GM10248 (cell line): ENCODE results near the gene CAPN14.

ENCODE experiments used
- CTCF ChIA-PET: fragments of 300-600 bp; sonication (Branson Sonifier 250); formaldehyde crosslinking; extraction: SDS; loops from one replicate; lab custom pipeline; 2021; ENCODE audit warnings: antibody characterized with exemption; lab: Yijun Ruan, JAX
- POLR2A ChIA-PET: fragments of 350-650 bp; sonication (Branson Sonifier 250); formaldehyde crosslinking; extraction: SDS; loops from one replicate; lab custom pipeline; 2020; ENCODE audit warnings: antibody characterized with exemption; lab: Yijun Ruan, JAX
- DNase-seq: peaks from one replicate; pipeline ENCODE4 v3.0.0; 2012; ENCODE audit errors: extremely low spot score
- TF ChIP-seq, protein P1 (sequence below): IDR thresholded peaks from 2 replicates; pipeline ENCODE4 v1.5.1; 2012; ENCODE audit warnings: mild to moderate bottlenecking, low read depth; ENCODE audit errors: extremely low read depth, missing control alignments, control extremely low read depth

The CAPN14 gene

DNA sequence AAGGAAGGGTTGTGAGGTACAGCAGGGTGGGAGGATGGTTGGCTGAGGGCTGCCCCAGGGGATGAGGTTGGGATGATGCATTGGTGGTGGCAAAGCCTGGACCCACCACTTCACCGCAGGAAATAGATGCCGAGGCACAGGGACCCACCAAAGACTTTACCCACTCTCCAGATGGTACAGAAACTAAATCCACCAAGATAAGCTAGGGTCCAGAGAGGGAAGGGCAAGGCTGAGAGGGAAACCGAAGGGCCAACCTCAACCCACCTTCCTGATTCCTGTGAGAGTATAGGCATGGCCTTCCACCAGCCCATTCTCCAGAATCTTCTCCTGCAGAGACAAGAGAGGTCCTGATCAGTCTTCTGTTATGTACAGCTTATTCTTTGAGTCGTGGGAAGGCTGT lies 18.1 kb downstream of the CAPN14 start:
- CTCF ChIA-PET, result interaction anchor here (1.5 kb wide), 1 partner anchor 11 kb away, joined by 3 read pairs; no protein-coding TSS in a partner anchor
- TF ChIP-seq, protein P1, sequence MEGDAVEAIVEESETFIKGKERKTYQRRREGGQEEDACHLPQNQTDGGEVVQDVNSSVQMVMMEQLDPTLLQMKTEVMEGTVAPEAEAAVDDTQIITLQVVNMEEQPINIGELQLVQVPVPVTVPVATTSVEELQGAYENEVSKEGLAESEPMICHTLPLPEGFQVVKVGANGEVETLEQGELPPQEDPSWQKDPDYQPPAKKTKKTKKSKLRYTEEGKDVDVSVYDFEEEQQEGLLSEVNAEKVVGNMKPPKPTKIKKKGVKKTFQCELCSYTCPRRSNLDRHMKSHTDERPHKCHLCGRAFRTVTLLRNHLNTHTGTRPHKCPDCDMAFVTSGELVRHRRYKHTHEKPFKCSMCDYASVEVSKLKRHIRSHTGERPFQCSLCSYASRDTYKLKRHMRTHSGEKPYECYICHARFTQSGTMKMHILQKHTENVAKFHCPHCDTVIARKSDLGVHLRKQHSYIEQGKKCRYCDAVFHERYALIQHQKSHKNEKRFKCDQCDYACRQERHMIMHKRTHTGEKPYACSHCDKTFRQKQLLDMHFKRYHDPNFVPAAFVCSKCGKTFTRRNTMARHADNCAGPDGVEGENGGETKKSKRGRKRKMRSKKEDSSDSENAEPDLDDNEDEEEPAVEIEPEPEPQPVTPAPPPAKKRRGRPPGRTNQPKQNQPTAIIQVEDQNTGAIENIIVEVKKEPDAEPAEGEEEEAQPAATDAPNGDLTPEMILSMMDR, result no peak
- no peak for DNase-seq
- POLR2A ChIA-PET, result no interaction called here

DNA sequence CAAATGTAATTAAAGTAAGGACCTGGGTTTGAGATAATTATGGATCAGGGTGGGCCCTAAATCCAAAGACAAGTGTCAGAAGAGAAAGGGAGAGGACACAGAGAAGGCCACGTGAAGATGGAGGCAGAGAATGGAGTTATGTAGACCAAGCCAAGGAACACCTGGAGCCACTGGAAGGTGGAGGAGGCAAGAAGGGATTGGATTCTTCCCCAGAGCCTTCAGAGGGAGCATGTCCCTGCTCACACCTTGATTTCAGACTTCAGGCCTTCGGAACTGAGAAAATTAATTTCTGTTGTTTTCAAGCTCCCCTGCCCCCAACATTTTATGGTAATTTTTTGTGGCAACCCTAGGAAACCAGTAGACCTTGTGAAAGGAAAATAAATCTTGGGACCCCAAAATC lies 19.6 kb downstream of the CAPN14 start:
- TF ChIP-seq, protein P1, result no peak
- ChIA-PET POLR2A (no interaction called here), CTCF (interaction anchor here (0.7 to 2.0 kb wide), 4 partner anchors 10 to 487 kb away, joined by 3 to 5 read pairs (median 4); no protein-coding TSS in a partner anchor)
- DNase-seq, result no peak

DNA sequence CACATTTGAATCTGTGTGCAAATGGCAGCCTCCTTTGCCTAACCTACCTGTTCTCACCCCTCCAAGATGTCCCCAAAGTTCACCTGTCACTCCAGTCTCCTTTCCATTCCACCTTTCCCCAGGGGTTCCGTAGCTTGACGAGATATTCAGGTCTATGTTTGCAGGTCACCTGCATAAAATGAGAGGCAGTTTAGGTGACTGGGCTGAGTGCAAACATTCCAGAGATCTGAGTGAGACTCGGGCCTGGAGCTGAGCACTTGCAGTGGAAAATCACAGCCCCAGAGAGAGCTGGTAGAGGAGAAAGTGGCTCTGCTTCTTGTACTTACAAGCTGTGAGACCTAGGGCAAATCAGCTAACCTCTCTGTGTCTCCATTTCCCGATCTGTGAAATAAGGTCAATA lies 20.1 kb downstream of the CAPN14 start:
- POLR2A ChIA-PET, result no interaction called here
- CTCF ChIA-PET, result interaction anchor here (0.7 to 2.0 kb wide), 4 partner anchors 10 to 486 kb away, joined by 3 to 5 read pairs (median 4); no protein-coding TSS in a partner anchor
- TF ChIP-seq, protein P1, result no peak
- no peak for DNase-seq

DNA sequence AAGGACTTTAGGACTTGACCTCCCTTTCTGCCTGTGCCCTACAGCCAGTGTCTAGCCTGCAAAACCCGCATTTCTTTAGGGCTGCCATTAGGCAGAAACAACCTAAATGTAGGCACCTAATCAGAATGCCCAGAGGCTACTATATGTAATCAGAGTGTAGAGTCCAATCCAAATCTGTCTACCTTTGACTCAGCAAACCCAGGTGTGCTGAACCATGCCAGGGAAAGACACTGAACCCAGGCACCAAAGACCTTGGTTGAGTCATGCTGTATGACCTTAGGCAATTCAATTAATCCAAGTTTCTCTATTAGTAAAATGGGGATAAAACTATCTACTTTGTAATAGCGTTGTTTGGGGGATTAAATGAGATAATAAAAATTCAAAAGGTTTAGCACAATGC lies 20.7 kb downstream of the CAPN14 start:
- no peak for DNase-seq
- POLR2A ChIA-PET, result no interaction called here
- CTCF ChIA-PET, result interaction anchor here (1.4 to 2.0 kb wide), 2 partner anchors 27 to 486 kb away, joined by 4 to 5 read pairs; no protein-coding TSS in a partner anchor
- TF ChIP-seq, protein P1, result no peak

DNA sequence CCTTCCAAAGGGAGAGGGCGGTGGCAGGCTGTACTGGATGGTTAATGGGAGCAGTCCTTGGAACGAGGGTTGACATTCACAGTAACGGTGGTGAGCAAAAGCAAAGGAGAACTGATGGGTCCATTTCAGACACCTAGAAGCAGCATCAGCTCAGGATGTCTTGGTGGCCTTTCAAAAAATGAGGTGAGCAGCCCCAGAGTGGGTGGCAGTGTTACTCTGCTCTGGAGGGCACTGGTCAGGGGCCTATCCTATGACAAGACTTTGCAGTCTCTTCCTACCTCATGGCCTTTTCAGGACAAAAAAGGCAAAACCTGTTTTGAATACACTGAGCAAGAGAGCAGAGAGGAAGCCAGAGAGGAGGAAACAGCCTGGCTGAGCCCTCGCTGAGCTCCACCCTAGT lies 23.5 kb downstream of the CAPN14 start:
- POLR2A ChIA-PET, result no interaction called here
- CTCF ChIA-PET, result interaction anchor here (0.8 to 2.3 kb wide), 4 partner anchors 23 to 482 kb away, joined by 4 to 14 read pairs (median 4); partner anchors contain the start of gene EHD3
- no peak for DNase-seq
- TF ChIP-seq, protein P1, result no peak

DNA sequence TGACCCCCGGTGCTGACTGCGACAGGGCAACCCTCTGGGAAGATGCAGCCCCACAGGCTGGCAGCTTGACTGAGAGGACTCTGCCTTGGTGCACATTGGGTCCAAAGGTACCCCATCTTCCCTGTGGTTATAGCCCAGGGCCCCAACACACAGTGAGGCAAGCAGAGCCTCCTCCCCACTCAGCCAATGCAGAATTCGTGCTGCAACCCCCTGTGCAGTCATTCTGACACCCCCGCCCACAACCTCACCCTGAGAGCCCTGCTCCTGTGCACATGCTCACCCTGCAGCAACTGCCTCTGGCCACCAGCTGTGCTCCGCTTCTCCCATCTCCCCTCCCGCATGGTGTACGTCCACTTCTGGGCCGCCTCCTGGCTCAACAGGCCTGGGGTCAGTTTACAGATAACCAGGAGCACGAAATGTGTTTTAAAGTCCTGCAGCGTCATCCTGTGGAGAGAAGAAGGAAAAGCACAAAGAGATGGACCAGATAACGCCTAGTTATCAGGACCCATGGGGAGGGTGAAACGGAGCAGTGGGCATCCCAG lies 24.4 kb downstream of the CAPN14 start:
- no peak for DNase-seq
- ChIA-PET CTCF (interaction anchor here (0.9 to 2.3 kb wide), 2 partner anchors 22 to 481 kb away, joined by 4 to 14 read pairs; no protein-coding TSS in a partner anchor), POLR2A (no interaction called here)
- TF ChIP-seq, protein P1, result no peak

DNA sequence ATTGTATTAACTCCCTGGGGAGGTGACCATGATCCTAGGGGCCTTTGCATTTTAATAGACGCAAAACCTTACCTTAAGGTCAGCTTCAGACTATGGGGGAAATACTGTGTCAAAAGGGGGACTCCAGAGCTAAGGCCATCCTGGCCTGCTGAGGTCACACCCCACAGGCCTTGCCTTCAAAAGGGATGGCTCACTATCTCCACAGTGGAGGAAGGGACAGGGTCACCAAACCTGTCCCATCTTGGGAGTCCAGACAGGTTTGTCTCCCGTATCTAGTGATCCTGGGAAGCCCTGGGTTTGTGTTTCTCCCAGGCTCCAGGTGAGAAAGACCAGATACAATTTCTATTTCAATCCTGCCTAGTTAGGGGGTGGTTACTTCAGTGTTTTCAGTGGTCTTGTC lies 24.9 kb downstream of the CAPN14 start:
- TF ChIP-seq, protein P1, result no peak
- ChIA-PET CTCF (no interaction called here), POLR2A (no interaction called here)
- DNase-seq, result no peak
